Measurements from ENCODE around the gene WNK2.
"Not testable (repeated sequence)": the region's sequence is repeated elsewhere in the genome, so short reads cannot be mapped to it uniquely, and the experiment has no call there.

Gene WNK2

DNA sequence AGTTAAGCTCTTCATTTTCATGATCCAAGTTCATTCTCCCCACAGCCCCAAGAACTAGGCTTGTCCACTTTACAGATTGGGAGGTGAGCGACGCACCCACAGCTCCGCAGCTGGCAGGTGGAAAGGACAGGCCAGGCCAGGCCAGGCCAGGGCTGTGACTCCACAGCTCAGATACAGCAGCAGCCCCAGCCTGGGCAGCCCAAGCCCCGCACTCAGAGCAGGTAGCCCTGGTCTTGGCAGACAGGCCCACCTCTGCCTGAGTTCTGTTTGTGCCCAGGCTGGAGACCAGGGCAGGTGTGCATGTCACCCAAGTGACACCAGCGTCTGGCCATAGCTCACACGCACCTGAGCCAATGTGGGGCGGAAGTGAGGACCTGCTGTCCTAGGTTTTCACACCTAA, 124.7 kb downstream of the WNK2 start:
- DNase-seq, result no peak

DNA sequence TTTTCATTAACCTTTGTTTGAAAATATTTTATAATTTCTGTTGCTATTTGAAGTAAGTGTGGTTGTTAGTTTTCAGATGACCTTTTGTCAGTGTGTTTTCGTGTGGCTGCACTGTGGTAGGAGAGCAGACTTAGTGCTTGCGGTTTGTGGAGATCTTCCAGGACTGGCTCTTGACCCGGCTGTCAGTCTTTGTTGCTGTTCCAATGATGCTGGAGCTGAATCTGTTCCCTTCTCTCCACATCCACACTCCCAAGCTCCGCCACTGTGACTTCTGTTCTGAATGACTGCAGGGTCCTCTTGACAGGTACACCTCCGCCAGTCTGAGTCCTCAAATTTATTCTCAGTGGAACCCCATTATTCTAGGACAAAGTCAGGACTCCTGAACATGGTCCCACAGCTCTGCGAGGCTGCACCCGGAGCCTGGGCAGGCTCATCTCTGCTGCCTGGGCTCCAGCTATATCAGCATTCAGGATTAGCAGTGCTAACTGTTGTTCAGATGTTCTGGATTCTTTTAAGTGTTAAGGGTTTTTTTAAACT, 126.0 kb downstream of the WNK2 start:
- no peak for DNase-seq

DNA sequence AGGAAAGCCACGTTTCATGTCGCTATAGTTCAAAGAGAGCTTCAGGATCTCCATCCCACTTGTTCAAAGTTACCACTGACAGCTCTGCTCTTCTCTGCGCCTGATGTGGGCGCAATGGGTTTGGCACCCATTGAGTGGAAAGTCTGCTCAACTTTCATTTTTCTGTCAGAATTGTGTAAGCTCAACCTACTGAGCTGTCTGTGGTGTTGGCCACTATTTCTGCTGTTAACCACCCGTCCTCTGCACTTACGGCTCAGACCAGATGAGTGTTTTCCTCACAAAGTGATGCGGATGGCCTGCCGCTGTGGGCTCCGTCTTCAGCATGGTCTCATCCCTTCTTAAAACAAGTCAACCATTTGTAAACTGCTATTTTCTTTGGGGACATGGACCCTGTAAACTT, 131.2 kb downstream of the WNK2 start:
- no peak for DNase-seq

DNA sequence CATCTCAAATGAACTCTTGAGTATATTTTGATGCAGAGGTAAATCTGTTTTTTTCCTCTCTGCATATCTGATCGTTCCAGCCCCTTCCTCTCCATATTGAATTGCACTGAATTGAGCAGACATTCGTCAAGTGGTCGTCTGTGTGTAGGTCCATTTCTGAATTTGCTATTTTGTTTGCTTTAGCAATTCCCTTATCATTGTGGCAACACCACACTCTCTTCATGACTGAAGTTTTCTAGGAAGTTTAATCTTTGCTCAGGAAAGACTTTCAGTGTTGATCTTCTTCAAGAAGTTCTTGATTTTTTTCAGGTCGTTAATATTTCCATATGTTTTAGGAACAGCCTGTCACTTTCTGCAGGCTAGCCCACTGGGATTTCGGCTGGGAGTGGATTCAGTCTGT, 132.0 kb downstream of the WNK2 start:
- no peak for DNase-seq

DNA sequence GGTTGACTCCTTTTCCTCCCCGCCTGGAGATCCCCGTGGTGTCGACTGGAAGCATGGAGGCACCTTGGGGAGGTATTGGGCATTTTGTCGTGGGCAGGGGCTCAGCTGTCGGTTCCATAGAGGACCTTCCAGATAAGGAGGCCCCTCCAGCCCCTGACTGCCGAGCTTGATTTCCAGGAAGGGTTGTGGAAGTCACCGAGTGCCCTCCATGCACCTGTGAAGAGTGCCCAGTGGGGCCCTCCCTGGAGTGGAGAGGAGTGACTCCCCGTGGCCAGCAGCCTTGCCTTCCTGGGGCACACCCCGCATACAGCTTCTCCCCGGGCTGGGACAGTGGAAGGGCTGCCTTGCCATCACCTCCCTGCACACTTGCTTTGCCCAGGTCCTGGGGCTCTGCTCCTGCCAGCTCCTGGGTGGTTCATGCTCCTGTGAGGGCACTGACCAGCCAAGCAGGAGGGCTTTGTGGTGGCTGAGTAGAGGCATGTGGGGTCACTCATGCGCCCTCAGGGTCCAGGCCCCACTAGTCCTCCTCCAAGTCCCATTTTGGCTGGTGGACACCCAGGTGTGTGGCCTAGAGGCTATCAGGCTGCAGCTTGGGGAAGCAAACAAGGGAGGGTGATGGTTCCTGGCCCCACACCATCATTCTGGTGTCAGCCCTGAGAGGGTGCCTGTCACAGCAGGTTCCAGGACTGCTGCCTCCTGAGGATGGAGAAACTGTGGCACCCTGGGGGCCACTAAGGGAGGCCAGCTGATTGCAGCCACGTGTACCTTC, 133.0 kb downstream of the WNK2 start:
- no peak for DNase-seq

DNA sequence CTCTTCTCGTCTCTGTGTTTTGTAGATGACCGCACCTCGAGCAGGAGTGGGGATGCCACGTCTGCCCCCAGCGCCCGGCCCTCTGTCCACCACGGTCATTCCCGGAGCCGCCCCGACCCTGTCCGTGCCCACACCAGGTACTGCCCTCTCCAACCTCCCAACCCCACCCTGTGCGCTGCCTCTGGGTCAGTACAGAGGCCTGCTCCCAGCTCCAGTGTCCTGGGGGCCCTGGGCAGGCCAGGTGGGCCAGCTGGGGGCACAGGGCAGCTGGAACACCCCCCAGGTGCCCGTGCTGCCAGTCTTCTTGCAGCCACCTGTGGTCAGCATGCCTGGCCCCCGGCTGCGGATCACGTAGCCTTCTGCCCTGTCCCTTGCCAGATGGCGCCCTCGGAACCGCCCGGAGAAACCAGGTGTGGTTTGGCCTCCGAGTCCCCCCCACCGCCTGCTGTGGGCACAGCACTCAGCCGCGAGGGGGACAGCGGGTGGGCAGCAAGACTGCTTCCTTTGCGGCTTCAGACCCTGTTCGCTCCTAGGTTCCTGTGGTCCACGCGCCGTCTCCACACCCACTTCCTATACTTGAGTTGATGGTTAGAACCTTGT, 133.7 kb downstream of the WNK2 start:
- no peak for DNase-seq

DNA sequence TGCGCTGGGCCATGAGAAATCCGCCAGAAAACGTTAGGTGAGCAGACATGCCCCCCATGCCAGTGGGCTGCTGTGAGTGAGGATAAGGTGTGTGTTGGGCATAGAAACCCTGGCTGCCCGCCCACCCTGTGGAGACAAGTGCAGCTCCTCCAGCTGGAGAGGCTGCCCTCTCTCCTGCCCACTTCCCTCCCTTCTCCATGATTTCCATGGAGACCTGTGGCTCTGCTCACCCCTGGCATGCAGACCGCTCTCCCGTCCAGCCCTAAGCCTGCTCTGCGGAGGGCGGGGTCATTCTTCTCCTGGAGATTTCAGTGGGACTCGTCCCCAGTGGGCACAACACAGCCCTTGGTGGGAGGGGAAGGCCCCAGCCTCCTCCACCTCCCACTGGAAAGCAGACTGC, 134.5 kb downstream of the WNK2 start:
- peak in 1 of 14 donors; percentile 50 for DNase-seq

DNA sequence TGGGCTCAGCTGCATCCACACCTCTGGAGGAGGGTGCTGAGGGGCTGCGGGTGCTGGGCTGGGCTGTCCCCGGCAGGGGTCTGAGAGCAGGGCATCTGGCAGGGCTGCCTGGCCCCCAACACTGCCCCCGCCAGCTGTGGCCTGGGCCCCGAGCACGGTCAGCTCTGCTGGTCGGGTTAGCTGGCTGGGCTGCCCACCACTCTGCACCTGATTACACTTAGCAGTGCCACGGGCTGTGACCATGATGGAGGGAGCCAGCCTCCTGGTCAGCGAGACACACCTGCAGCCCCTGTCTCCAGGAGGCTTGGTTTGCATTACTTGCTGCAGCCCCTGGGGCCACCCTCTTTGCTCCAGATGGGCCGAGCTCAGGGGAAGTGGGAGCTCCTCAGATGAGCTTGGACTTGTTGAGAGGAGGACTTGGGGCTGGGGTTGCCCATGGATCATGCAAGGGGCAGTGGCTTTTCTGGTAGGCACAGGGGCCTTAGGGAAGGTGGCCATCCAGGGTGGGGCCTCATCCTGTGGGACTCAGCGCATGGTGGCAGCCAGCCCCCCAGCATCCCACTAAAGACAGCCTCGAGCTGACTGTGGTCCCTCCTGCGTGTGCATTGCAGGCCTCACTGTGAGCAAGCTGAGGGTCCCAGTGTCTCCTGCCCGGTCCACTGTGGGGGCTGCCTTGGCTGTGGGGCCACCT, 135.5 kb downstream of the WNK2 start:
- DNase-seq, result no peak

DNA sequence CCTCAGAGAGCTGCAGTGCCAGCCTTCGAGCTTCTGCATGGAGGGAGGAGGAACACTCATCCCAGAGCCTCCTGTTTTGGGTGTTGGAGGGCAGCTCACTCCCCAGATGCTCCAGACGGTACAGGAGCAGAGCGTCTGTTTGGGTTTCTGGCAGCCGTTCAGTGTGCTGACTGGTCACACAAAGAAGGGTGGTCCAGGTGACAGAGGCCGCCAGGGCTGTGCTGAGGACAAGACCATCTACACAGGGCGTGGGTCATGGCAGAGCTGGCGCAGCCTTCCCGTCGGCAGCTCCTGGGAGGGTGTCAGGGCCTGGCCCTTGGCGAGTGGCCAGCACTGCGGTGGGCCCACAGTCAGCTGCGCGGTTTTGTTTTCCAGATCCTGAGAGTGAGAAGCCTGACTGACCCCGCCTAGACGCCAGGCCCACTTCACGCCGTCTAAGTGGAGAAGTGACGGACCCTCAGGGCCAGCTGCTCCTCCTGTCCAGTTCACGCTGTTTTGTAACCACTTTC, 136.1 kb downstream of the WNK2 start:
- no peak for DNase-seq

DNA sequence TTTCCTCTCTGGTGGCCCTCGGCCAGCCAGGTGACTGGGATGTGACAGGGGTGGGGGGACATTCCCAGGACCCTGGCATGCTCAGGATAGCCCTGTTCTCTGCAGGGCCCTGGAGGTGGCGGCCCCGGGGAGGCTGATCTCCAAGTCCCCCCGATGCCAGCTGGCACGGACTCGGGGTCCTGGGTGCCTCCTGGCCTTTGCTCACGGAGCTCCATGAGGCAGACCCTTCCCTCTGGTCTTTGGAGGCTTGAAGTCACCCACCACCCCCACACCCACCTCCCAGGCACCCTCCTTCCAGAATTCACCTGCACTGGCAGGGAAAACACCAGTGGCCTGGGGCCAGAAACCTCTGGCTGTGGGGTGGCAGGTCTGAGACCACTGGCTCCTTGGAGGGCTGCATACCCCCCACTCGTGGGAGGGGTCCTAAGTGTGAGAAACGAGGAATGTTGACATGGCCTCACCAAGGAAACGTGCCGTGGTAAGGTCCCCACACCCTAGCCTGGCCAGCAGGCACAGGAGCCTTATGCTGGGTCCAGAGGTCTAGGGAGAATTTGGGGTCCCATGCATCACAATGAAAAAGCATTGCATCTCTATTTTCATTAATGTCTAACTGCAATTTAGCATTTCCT, 136.8 kb downstream of the WNK2 start:
- no peak for DNase-seq

DNA sequence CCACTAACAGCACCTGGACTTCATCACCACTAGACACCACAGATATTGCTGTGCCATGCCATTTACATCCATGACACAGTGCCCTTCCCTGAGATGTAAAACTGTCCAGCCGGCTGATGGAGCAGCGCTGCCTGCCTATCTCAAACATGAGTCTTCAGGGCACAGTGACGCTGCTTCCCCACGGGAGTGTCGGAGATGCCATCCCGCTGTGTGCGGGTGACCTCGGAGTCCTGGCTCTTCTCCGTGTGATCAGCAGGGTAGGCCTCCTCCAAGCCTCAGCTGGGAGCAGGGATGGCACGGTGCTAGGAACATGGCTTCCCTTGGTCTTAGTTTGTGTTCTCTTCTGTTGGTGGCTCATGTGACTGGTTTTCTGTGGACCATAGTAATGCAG, 137.3 kb downstream of the WNK2 start:
- DNase-seq, result no peak

DNA sequence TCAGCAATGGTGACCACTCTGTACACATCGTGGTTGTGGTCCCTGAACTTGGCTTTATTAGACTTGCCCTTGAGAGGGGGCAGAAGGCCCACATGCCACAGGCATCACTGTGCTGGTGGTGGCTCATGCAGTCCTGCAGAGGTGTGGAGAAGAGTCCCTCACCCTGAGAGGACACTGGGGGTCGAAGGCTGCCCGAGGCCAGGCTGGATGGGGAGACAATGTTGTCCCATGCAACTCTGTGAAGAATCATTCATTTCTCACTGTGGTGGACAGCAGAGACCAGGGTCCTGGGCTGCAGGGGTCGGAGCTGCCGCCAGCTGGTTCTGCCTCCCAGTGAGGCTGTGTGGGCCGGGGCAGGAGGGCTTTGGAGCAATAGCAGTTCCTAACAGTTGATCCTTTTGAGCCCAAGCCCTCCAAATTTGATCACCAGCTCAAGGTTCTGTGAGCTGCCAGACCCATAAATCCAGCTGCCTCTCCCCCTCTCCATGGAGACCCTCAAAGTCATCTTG, 139.6 kb downstream of the WNK2 start:
- not testable (repeated sequence) for DNase-seq

DNA sequence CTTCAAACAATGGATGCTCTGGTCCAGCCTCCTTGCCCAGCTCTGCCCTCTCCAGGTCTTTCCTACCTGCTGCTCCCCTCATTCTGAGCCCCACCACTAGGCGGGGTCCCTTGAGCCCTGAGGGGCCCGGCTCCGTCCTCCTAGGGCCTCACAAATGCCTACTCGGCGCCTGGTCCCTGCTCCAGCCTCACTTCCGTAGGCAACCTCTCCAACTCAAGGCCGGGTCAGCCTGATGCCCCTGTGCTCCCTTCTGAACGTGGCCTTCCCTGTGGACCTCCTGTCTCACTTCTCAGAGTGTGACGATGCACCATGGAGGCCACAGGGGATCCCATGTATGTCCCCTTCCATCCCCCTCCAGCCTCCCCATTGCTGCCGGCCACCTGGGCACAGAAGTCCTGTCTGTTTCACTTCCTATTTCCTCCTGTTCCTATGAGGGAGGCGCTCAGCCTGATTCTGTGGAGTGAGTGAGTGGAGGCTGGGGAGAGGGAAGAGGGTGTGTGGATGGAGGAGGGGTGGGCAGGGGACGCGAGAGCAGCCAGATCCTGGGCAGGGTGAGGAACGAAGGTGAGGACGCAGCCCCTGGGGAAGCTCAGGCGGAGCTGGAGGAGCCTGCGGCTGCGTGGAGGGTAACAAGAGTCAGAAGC, 140.4 kb downstream of the WNK2 start:
- no peak for DNase-seq

DNA sequence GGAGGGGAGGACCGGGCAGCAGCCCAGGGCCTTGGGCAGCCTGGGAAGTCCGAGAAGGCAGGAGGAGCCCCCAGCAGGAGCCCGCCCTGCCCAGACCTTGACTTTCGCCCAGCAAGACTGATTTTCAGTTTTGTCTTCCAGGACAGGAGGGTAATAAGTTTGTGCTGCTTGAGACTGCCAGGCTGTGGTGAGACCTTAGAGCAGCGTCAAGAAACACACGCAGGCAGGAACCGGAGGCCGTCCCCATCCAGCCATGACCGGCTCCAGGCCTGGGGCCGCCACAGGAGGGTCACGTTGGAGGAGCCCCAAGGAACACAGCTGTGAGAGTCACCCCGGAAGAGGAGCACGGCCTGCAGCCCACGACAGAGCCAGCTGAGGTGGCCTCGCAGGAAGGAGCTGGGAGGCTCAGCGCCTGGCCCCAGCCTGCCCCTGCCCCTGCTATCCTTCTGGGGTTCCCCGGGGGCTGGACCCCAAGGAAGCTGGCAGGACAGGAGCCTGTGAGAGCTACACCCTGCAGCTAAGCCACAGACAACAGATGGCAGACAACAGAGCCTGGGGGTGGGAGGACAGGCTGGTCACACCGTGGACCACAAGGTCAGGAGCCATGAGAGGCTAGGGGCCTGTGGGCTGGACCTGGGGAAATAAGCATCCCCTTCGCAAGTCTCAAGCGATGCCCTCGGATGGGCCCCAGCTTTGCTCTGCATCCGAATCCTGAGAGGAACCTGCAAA, 141.5 kb downstream of the WNK2 start:
- DNase-seq, result no peak

DNA sequence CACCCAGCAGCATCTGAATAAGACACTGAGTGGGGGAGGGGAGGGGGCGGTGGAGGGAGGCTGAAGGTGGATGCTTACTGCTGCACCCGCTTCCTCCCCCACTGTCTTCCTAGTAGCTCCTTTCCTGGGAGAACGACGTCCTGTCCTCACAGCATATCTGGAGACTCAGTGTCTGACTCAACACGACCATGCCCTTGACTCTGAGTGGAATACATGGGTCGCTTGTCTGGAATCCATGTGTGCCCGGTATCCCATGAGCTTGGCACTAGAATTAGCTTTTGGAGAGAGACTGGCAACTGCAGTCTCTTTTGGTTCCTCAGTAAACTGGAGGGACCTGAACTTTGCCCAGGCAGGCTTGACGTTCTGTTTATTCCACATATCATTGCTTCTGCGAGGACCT, 142.1 kb downstream of the WNK2 start:
- no peak for DNase-seq

DNA sequence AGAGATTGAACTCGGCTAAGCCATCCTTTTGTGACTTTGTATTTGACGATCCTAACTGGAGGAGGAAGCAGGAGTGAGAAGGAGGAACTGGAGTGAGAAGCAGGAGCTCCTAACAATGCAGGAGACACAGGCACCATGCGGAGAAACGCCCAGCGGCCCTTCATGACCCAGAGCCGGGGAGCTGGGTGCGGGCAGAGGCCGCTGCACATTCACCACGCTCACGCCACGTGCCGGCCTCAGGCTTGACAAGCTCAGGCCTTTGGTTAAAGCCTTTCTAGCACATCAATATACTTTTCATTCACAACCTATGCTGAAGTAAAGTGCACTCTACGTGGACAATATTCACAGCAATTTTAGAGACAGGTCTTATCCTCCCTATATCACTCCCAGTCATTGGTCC, 142.7 kb downstream of the WNK2 start:
- DNase-seq, result no peak

DNA sequence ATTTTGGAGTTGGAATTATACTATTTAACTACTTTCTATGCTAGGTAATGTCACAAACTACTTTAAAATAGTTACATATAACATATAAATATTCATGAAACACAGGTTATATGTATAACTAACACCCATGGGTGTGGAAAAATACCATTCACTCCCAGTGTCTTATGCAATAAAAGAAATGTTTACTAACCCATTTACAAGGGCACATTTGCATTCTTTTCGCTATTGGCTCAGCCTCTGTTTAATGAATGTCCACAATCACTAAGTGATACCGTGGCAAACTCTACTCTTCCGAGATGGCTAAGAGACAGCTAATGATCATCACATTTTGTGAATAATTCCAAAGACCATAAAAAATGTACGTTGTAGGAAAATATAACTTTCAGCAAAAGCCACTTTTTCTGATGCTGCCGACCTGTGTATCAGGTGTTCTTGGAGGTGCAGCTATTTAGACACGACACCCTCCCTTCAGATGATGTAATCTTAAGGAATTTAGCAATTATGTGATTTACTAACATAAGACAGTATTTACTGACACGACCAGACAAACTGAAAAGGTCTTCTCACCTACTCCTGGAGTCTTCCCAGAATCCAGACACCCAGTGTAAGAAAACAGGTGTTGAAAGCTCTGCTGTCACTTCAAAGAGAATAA, 145.8 kb downstream of the WNK2 start:
- no peak for DNase-seq

DNA sequence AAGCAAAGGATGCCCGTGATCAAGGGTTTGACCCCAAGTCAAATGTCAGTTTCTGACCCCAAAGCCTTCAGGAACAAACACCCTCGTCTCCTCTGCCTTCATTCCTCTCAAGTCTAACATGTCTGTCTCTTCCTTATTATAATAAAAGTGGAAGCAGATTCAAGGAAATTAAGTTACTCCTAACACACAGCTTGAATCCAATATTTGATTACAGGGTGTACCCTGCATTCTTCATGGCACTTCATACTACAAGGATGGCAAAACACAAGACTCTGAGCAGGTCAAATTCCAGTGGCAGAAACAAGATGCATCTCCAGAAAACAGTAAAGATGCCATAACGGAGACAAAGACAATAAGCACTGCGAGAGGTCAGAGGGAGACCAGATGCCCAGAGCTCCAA, 148.4 kb downstream of the WNK2 start:
- no peak for DNase-seq

DNA sequence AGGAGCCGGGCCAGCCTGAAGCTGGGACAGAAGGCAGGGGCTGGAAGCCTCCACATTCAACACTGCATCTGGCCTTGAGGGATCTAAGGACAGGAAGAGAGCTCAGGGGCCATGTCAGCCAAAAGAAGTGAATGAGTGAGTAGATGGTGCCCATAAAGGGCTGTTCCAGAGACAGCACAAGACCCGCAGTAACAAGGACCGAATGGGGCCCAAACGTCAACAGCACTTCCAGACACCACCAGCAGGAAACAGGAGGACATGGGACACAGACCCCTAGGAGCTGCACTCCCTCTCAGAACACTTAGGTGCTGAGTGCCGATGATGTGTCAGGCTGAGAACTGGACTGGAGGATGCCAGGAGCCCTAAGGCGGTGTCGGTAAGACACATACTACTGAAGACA, 152.8 kb downstream of the WNK2 start:
- DNase-seq, result no peak

DNA sequence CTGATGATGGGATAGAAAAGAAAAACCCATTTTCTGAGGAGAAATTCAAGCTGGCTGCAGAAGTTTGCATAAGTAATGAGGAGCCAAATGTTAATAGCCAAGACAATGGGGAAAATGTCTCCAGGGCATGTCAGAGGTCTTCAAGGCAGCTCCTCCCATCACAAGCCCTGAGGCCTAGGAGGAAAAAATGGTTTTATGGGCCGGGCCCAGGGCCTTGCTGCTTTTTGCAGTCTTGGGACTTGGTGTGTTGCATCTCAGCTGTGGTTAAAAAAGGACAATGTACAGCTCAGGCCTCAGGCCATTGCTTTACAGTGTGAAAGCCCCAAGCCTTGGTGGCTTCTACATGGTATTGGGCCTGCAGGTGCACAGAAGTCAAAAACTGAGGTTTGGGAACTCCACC, 154.3 kb downstream of the WNK2 start:
- DNase-seq, result not testable (repeated sequence)

DNA sequence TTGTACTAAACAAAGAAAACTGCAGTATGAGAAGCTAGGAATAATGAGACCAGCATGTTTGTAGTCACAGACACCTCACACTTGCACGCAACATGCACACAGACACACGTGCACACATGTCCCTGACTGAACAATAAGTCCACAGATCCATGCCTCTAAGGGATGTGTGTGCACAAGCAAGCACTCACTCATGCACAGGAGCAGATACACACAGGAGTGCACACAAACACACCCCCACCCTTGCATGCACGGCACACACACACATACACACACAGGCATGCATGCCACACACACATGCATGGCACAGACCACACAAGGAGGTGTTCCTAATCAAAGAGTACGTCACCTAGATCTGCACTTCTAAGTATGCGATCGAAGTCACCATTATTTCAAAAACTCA, 156.2 kb downstream of the WNK2 start:
- no peak for DNase-seq

Measured in C1 segment of cervical spinal cord (tissue), 14 donors.